NCI-H82 (cell line): ENCODE data around the gene BNC2.

Experiments
- DNase-seq: peaks from one replicate; lab custom pipeline; 2025; lab: John Stamatoyannopoulos, UW

The BNC2 gene

DNA sequence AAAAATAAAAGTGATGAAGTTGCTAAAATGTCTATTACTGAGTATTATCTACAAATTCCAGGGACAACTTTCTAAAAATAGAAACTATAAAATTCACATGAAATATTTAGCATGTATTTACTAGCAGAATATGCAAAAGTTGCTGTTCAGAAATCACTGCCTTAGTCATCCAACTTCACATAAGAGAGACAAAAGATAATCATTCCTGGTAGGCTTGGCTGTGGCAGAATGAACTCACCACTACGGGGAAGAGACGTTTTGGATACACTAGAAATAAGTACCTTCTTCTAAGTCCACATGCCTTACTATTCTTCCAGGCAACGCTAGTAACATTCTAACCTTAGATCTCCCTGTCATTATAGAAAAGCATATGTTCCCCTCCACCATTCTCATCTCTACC lies 272.2 kb downstream of the BNC2 start:
- DNase-seq, result no peak

DNA sequence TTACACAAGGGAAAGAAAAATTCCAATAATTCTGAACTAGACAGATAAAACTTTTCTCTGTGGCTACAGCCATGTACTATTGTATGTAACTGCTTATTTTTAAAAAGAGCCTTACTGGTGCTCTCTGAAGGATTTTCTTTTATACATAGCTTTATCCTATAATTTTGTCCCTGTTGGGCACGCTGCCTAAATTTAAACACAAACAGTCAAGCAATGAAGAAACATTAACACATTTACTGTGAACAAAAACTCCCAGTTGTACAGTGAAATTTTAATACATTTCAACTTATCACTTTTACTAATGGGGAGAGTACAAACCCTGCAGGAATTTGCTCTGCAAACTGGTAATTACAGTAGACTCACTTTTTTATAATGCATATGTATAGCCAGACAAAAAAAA lies 273.3 kb downstream of the BNC2 start:
- no peak for DNase-seq

DNA sequence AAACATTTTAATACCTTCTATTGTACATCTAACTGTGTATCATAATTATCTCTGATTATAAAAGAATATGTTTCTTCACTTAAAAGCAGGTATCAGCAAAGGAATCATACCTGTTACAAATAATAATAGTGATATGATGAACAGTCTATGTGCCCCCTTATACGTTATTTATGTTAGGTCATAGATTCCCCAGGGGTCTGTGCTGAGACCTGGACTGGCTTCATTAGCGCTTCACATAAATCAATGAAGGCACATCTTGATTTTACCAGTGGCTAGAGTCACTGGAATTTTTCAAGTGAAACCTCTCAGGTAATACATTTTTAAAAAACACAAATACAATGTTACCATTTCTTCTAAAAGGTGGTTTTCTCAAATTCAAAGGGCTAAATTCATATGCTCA lies 275.2 kb downstream of the BNC2 start:
- no peak for DNase-seq

DNA sequence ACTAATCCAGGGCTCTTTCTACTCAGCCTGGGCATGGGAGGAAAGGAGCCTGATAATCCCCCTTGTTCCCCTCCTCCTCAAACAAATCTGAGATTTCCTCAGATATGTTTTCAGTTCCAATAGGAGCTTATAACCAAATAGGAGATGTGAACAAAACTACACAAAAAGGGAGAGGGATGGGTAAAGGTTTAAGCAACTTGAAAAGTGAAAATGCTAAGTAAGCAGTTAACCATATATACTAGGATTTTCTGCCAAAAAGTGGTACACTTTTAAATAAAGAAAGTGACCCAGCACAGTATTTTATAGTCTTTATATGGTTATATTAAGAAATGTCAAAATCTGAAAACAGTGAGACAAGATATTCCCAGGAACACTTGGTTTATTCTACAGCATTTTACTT lies 275.7 kb downstream of the BNC2 start:
- peak; percentile 51 for DNase-seq

DNA sequence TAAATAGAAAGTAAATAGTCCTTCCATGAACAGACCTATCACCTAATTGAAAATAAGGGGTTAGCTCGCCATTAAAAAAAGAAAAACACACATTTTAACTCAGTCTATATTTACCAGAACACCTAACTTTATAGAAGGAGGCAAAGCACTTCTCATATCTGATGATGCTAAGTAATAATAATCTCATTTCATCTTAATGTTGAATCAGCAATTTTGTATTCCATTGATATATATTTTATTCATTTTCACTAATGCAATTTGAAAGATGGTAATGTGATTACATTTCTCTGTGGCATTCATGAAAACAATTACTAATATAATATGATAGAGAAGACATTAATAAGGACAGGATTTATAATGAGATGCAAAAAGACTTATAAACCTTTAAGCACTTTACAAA lies 276.7 kb downstream of the BNC2 start:
- DNase-seq, result no peak

DNA sequence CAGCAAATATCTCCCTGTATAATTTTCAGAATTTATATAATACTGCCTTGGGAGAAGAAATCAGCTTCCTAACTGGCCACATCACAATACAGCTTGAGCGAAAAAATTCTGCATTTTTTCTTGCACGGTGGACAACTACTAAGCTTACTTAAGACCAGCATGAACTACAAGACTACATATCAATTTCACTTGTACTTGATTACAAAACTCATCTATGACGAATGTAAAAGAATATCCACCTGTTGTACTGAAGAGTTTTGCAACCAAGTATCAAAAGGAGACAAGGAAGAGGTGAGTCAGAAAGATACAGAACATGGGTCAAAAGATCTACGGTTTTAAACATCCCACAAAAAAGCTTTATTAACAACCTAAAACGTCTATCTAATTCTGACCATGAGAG lies 279.4 kb downstream of the BNC2 start:
- no peak for DNase-seq

DNA sequence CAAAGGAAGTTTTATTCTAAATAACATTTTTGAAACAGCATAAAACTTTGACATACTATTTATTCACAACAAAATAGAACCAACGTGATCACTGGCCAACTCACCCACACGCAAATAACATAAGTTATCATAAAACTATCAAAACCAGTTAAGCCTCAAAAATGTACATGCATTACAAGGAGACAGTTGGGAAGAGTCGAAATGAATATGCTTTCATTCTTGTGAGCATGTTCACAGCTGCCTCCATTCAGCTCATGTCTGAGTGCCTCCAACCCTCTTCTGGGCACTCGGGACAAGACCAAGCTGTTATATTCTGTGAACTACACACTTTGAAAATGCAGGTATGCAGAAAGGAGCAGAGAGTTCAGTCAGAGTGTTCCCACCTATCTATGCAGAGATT lies 284.9 kb downstream of the BNC2 start:
- no peak for DNase-seq

DNA sequence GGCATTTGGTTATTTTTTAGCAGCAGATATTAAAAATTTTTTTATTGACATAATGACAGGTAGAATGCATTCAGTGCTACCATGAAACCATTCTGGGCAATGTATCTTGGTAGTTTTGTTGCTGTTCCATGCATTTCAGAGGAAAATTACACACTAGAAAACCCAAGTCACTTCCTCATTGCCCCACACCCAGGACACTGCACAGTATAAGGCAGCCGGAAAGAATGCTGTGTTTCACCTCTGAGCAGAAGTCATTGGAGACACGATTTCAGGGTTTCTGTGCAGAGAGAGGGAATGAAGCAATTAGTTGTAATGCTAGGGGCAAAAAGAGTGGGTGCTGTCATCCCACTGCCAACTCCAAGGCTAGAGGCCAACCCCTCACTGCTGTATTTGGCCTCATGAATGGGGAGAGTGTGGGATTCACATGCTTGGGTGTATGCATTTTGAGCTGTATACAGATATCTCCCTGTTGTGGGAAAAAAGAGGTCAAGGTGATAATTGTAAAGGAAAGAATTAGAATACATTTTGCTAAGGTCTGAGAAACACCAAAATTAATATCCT lies 290.5 kb downstream of the BNC2 start:
- no peak for DNase-seq

DNA sequence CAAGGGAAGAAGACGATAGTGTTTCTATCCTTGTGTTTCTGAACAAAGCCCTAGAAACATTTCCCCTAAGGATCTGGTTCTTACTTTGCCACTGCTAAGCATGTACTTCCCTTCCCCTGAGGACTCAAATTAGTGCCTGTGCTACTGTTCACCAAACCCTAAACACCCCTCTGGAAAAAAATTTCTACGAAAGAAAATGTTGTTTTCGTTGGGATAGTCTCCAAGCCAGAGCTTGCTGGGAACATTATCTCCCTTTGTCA lies 294.6 kb downstream of the BNC2 start:
- DNase-seq, result no peak

DNA sequence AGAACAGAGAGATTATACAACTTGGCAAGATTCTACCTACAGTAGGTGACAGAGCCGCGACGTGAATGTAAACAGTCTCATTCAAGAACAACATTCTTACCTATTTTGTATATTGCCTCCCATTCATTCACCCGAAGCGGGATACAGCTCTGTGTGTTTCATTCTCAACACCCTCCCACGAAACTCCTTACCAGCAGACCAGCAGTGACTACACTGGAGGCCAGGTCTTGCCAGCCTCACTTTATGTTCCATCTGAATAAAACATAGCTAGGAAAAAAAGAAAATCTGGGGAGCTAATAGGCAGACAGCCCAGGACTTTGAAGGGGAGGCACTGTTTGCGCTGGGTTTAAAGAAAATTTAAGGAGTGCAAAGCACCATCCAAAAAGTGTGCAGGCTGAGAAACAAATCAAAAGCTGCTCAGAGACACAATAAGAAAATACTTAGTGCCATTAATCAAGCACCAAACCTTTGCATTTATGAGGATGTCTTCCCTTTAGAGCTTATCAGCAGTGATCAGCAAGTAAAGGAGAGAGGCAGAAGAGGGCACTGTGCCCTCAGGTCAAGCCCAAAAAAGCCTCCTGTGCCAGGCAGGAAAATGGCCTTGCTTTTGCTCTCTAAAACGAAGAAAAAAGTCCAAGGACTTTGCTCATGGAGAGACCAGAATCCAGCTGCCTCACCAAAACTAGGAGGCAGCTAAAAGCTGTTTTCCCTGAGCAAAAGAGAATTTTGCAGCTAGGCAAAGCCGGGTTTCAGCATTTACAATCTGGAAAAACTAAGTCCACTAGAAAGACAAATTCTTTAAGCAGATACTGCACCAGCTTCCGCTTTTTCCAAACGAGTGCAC lies 295.1 kb downstream of the BNC2 start:
- DNase-seq, result no peak

DNA sequence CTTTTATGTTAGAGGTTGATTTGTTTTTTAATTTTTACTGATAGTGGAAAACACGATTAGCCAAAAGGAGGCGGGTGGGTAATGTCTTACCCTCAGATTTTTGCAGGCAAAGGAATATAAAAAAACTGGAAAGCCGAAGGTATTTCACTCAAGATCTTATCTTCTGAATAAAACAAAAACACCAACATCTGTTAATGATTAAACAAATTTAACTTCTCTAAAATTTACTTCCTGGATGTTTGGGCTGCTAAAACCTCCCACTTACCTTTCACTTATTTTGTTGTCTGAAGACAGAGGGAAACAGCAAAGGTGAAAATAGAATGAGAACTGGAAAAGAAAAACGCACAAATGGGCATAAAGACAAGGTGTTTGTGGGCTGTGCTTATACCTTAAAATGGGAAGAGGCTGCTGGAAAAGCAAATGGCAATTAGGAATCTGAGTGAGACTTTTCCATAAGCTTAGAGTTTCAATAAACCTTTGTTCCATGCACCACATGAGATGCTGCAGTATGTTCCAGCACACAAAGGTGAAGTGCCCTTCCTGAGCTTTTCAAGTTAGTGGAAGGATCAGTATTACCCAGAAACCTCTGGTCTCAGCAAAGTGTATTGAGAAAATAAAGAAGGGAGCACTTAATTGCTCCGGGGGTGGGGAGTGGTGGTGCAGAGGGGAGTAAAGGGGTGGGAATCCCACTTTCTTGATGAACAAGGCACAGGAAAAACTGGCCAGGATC lies 298.3 kb downstream of the BNC2 start:
- DNase-seq, result no peak

DNA sequence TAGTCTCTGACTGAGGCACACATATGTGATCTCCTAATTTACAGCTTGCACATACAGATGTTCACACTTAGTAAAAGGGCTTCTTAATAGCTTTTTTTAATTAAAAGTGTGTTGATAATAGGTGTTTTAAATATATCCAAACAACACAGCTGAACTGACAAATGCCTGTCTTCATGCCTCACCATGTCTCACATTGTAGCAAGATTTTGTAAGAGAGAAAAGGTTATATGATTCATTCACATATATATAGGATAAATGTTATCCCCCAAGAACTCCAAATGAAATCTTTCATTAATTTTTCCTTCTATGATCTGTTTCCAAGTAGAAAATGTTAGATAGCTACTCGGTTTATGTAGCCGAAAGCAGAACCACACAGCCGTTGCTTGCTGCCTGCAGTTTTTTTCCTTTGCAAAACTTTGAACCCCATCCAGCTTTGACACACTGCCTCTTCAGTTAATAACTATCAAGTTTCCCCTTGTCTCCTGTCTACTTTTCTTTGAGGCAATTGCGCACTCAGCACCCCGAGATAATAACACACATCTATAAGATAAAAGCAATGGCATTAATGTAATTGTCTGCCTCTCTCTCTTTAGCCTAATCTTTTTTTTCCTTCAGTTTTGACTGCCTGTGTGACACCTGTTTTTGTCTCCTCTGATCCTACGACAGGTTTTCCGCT lies 299.2 kb downstream of the BNC2 start:
- peak; percentile 14 for DNase-seq

DNA sequence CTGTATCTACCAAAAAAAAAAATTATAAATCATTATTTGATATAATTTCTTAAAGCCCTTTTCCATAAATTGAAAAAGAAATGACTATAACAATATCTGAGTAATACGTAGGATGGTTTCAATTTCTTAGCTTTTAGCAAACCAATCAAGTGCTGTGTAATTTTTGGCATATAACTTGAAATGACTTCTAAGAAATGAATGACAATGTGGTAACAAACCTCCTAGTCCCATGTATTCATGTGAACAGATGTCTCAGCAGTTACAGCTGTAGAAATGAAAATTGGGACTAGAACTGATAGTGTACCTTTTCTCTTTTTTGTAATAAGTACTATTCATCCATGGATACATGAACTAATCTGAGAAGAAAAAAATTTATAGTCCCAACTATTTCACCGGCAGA lies 307.0 kb downstream of the BNC2 start:
- DNase-seq, result no peak

DNA sequence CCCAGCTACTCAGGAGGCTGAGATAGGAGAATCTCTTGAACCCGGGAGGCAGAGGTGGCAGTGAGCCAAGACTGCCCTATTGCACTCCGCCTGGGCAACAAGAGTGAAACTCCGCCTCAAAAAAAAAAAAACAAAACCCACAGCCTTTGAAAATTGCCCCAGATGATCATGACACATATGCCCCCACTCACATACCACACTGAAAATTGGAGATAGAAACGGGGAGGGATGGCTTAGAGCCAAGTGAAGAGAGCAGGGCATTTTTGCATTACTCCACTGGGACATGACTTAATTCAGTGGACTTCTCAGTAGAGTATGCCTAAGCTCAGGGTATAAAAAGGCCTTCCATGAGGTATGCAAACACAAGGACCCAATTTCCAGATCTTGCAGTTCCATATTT lies 309.3 kb downstream of the BNC2 start:
- DNase-seq, result no peak

DNA sequence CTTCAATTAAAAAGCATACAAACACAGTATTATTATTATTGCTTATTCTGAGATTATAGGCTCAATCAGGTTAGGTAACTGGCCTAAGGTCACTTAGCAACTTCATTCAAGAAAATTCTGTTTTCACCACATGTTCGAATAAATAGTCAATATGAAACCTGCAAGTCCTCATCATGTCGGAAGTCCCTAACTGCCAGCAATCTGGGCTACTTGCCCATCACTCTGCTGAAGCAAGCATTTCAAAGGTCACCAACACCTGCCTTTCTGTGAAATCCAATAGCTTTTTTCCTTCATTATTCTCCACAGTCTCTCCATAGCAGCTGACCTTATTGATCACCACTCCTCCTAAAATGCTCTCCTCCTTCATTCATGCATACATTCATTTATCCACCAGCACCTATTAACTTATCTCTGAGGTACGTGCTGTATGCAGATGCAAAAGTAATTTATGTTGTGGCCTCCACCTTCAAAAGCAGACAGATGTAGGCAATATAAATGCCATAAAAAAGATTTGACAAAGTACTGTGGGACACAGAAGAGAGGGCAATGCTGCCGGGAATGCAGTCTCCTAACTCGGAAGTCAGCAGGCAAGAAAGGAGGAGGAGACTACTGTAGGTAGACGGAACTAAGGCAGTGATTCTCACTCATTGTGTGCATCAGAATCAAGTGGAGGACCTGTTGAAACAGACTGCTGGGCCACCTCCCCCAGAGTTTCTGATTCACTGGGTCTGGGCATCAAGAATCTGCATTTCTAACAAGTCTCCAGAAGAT lies 310.9 kb downstream of the BNC2 start:
- no peak for DNase-seq

DNA sequence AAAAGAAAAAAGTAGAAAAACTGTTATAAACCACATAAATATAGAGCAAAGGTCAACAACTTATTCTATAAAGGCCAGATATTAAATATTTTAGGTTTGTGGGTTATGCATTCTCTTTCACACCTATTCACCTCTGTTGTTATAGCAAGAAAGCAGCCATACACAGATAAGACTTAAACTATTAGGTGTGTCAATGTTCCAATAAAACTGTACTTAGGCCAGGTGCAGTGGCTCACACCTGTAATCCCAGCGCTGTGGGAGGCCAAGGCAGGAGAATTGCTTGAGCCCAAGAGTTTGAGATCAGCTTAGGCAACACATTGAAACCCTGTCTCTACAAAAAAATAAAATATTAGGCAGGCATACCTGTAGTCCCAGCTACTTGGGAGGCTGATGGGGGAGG lies 314.7 kb downstream of the BNC2 start:
- no peak for DNase-seq

DNA sequence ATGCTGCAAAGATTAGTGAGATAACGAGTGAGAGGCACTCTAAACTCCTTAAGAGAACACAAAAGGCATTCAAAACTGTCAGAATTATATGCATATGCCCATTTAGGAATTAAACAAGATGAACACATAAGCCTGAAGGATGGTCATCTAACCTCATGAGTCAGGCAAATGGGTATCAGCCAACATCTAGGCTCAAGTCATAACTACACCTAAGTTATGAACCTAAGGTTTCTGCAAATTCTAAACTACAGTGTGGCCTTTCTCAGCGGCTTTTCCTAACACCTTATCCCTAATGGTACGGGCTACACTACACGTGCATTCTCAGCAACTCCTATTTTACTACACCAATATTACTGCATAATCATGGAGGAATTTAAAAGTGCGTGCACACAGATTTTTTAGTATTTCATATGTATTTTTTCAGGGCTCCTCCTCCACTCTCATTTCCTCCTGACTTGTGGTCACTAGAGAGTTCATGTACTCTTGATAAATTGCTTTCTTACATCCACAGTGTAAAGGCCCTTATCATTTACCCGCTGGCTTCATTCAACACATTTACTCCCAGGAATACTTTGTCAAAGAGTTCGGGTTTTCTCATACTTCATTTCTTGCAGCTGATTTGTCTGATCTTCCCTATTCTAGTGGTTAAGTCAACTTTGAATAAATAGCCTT lies 316.5 kb downstream of the BNC2 start:
- no peak for DNase-seq

DNA sequence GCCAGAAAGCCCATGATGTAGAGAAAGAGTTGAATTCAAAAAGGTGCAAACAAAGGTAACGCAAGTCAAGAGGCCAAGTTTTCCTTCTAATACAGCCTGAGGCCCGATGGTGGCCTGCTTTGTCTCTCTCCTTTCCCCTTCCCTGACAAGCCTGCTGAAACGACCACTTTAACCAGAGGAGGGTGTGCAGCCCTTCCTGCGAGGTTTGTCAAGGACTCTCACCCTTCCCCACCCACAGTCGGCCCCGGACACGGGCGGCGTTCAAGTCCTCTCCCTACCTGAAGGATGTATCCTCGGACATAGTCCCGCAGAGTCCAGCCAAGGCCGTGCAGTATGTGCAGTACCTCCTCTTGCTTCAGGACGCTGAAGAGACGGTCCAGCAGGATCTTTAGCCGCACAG lies 318.2 kb downstream of the BNC2 start:
- no peak for DNase-seq

DNA sequence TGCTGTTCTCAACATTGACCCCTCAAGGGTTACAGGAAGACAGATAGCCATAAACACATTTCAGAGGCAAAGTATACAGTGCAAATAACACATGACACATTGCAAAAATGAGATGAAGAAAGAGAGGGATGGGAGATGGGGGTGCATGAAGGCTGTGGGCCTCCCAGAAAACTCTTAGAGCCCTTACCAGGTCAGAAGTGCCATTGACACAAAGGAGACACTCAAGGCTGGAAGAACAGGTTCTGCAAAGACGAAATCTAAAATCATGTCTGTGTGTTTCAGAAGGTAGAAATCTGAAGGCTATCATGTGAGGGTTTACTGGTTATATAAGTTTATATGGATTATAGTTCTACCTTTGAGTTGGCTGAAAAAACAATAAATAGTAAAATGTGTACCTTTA lies 318.8 kb downstream of the BNC2 start:
- no peak for DNase-seq

DNA sequence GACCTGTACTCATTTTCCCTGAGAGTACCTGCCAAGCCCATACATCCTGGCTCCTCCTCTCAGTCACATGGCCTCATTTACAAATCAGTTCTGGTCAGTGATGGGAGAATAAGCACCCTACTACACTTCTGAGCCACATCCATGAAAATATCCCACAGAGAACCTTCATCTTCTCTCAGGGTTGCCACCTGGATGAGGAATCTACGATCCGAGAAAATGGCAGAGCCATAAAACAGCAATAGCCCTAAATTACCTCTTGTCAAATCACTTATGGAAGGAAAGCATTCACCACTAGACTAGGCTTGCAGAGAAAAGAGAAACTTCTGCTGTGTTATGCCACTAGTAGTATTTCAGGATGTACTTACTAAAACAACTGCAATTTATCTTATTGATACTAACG lies 324.8 kb downstream of the BNC2 start:
- no peak for DNase-seq

DNA sequence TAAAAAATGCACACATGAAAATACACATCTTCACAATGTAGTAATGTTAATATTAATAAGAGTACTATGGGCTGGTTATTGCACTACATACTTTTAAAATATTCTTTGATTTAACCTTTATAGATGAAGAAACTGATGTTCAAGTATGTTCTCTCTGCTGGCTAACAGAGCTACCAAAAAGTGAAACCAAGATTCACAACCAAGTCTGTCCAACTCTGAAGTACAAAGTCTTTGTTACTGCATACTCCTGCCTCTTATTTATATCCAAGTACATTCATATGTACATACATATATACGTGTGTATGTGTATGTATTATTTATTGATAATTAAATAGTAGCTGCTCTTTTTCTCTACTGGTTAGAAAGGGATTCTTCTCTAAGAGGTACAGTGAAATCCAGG lies 325.6 kb downstream of the BNC2 start:
- no peak for DNase-seq

DNA sequence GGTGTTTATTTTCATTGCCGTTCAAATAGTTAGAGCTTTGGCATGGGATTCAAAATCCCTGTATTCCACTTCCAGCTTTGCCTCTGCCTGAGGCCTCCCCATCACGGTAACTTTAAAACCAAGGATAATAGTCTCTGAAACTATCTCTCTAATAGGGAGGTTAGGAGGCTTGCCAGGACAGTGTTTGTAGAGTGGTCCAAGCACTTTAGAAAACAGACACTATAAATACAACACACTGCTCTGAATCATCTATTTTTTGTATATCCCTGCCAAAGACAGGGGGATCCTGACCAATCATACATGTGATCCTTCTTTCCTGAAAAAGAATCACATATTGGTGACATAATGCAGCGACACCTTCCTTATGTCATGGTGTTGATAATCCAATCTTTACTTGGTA lies 326.8 kb downstream of the BNC2 start:
- DNase-seq, result no peak
